Calu3 (cell line): Measurements from ENCODE around the gene MAG. TPM values are rescaled to one million over a fixed set of nuclear protein-coding genes. Genes with fewer than 3 reads are reported as not detected.

Experiments
- BruUV-seq: library from RNA; stranded (reverse); fragments of 400-500 nt; replicated peaks from 2 replicates; lab custom pipeline; 2021; lab: Mats Ljungman, UMichigan
- CTCF ChIA-PET: fragments of 300-600 bp; sonication (Branson Sonifier 250); formaldehyde crosslinking; loops from one replicate; lab custom pipeline; 2022; ENCODE audit warnings: antibody characterized with exemption; lab: Charles Lee
- DNase-seq: peaks from one replicate; pipeline ENCODE4 v3.0.0; 2022
- H3K27ac Mint-ChIP-seq: one replicate; pipeline ENCODE4 v1.8.0; 2022; ENCODE audit warnings: mixed read lengths; ENCODE audit not compliant: unreplicated experiment
- H3K27me3 Mint-ChIP-seq: one replicate; pipeline ENCODE4 v1.8.0; 2022; ENCODE audit warnings: mixed read lengths; ENCODE audit not compliant: unreplicated experiment
- H3K36me3 Mint-ChIP-seq: one replicate; pipeline ENCODE4 v1.8.0; 2022; ENCODE audit warnings: mild to moderate bottlenecking, moderate library complexity, mixed read lengths; ENCODE audit not compliant: insufficient read depth, unreplicated experiment
- H3K4me1 Mint-ChIP-seq: one replicate; pipeline ENCODE4 v1.8.0; 2022; ENCODE audit warnings: mild to moderate bottlenecking, low read depth, mixed read lengths; ENCODE audit not compliant: unreplicated experiment
- H3K4me3 Mint-ChIP-seq: one replicate; pipeline ENCODE4 v1.8.0; 2022; ENCODE audit warnings: mild to moderate bottlenecking, low read depth, moderate library complexity, mixed read lengths; ENCODE audit not compliant: unreplicated experiment
- H3K9me3 Mint-ChIP-seq: one replicate; pipeline ENCODE4 v1.8.0; 2022; ENCODE audit warnings: low read depth, mixed read lengths; ENCODE audit not compliant: unreplicated experiment
- intact Hi-C: fragments of 100-400 bp; cut with micrococcal nuclease; formaldehyde crosslinking; loops from one replicate; pipeline ENCODE4 v1.10.0; 2022; ENCODE audit not compliant: unreplicated experiment
- total RNA-seq: library from RNA; stranded (reverse); gene quantifications from 2 replicates; pipeline ENCODE4 v1.2.3, GENCODE V29; 2022
- TF ChIP-seq, protein P1 (sequence below): fragments of 200-600 bp; IDR thresholded peaks from one replicate; pipeline ENCODE4 v1.8.0; 2022; ENCODE audit warnings: antibody characterized with exemption; ENCODE audit not compliant: unreplicated experiment

Gene MAG
- total RNA-seq, 1 experiment from 2014 or later = not detected

DNA sequence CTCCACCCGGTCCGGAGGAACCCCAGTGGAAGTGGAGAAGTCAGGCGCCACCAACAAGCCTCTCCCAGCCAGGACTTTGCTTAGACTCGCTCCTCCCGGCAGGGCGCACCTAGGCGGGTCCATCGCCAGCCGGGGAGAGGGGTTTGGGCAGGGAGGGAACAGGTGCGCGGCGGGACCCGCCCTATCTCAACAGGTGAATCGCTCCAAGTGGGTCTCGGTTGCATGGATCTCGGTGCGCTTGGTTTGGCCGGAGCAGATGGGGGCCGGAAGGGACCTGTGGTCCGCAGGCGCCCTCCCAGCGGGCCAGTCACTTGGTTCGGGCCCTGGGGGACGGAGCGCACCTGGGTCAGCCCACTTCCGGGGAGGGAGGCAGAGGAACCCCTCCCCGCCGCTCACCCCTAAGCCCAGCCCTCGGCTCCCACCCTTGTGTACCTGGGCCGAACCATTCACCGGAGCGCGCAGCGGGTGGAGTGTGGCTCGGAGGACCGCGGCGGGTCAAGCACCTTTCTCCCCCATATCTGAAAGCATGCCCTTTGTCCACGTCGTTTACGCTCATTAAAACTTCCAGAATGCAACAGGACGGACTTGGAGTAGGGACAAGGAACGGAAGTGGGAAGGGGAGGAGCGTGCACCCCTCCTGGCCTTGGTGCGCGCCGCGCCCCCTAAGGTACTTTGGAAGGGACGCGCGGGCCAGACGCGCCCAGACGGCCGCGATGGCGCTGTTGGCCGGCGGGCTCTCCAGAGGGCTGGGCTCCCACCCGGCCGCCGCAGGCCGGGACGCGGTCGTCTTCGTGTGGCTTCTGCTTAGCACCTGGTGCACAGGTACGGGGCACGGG lies 43.4 kb upstream of the MAG start, which contains the start of gene LSR:
TSS of gene LSR (plus strand) at position 693 of the 836 bp plus-strand sequence. CDS start at position 714, 21 bp downstream.
- CTCF ChIA-PET = no interaction called here
- Mint-ChIP-seq H3K27me3 (no peaks in the 10 kb centered on the region), H3K9me3 (peaks cover 9% of the 10 kb centered on the region), H3K27ac (peak within 1 kb of the TSS; percentile 96), H3K4me3 (peak within 1 kb of the TSS; percentile 100), H3K36me3 (peaks cover 64% of the 10 kb centered on the region), H3K4me1 (peaks cover 49% of the 10 kb centered on the region)
- peak; percentile 98 for DNase-seq
- intact Hi-C loops = loop anchor here (1.0 to 5.0 kb wide), 3 partner anchors 34 to 106 kb away; partner anchors contain the start of gene FXYD7
- no TSS peak for BruUV-seq
- TF ChIP-seq, protein P1, sequence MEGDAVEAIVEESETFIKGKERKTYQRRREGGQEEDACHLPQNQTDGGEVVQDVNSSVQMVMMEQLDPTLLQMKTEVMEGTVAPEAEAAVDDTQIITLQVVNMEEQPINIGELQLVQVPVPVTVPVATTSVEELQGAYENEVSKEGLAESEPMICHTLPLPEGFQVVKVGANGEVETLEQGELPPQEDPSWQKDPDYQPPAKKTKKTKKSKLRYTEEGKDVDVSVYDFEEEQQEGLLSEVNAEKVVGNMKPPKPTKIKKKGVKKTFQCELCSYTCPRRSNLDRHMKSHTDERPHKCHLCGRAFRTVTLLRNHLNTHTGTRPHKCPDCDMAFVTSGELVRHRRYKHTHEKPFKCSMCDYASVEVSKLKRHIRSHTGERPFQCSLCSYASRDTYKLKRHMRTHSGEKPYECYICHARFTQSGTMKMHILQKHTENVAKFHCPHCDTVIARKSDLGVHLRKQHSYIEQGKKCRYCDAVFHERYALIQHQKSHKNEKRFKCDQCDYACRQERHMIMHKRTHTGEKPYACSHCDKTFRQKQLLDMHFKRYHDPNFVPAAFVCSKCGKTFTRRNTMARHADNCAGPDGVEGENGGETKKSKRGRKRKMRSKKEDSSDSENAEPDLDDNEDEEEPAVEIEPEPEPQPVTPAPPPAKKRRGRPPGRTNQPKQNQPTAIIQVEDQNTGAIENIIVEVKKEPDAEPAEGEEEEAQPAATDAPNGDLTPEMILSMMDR = peak; percentile 18

DNA sequence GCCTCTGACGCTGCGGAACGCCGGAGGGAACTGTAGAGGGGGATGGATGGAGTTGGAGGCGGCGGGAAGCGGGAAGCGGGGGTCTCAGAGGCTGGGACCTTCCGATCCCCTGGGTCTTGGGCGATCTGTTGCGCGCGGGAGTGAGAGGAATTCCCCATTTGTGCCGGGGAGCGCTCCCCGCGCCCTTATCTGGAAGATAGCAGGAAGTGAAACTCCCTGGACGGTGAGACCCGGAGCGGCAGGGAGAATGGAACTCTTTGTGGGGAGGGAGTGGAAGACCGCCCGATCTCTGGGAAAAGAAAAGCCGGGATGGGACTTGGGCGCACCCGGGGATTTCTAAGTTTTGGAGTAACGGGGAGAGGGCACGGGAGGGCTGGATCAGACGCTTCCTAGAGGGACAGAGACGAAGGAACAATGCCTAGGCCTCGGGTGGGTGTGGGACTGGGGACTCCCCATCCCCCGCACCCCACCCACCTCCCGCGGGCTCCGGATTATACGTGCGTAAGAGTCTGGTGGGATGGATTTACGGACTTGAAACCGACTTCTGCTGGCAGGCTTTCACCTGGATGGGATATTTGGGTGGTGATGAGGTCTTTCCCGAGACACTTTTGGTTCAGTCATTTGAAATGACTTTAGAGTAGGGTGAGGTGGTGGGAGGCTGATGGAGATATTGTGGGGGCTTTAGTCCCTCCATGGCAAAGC lies 42.7 kb upstream of the MAG start:
- peaks cover 4% of the 10 kb centered on the region for H3K9me3 Mint-ChIP-seq
- H3K4me3 Mint-ChIP-seq = peak overlapping the region; percentile 100
- no peaks in the 10 kb centered on the region for H3K27me3 Mint-ChIP-seq
- CTCF ChIA-PET = interaction anchor here (1.0 kb wide), 1 partner anchor 95 kb away, joined by 5 read pairs; no protein-coding TSS in a partner anchor
- peaks cover 50% of the 10 kb centered on the region for H3K4me1 Mint-ChIP-seq
- peak; percentile 34 for DNase-seq
- no TSS peak for BruUV-seq
- intact Hi-C loops = loop anchor here (2.0 to 5.0 kb wide), 2 partner anchors 34 to 107 kb away; partner anchors contain the start of gene FXYD7
- TF ChIP-seq, protein P1 = no peak
- H3K36me3 Mint-ChIP-seq = peaks cover 72% of the 10 kb centered on the region
- H3K27ac Mint-ChIP-seq = peak overlapping the region; percentile 96

DNA sequence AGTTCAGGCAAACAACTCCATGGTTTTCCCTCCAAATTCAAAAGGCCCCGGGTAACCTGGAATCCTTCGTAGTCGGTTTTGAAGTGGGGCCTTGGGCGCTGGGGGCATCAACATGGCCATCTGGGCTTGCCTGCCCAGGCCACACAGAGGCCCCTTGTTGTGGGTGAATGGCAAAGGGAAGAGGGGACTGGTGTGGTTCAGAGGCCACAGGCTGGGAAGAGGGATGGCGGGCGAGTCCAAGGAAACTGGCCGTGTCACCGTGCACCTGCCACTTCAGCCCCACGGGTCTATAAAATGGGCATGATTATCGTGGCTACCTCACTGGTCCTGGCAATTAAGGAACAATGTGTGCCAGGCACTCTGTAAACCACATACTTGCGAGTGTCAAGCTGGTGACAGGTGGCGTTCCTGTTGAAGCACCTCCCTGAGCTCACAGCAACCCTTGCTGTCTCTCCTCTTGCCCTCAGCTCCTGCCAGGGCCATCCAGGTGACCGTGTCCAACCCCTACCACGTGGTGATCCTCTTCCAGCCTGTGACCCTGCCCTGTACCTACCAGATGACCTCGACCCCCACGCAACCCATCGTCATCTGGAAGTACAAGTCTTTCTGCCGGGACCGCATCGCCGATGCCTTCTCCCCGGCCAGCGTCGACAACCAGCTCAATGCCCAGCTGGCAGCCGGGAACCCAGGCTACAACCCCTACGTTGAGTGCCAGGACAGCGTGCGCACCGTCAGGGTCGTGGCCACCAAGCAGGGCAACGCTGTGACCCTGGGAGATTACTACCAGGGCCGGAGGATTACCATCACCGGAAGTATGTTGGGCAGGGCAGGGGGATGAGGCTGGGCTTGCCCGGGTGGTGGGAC lies 41.9 kb upstream of the MAG start:
- no TSS peak for BruUV-seq
- peak overlapping the region; percentile 96 for H3K27ac Mint-ChIP-seq
- intact Hi-C loops = loop anchor here (2.0 to 5.0 kb wide), 2 partner anchors 35 to 108 kb away; partner anchors contain the start of gene FXYD7
- H3K36me3 Mint-ChIP-seq = peaks cover 80% of the 10 kb centered on the region
- H3K4me3 Mint-ChIP-seq = peak overlapping the region; percentile 100
- TF ChIP-seq, protein P1 = no peak
- H3K9me3 Mint-ChIP-seq = no peaks in the 10 kb centered on the region
- DNase-seq = no peak
- CTCF ChIA-PET = interaction anchor here (1.0 kb wide), 2 partner anchors 16 to 96 kb away, joined by 5 read pairs; no protein-coding TSS in a partner anchor
- no peaks in the 10 kb centered on the region for H3K27me3 Mint-ChIP-seq
- peaks cover 57% of the 10 kb centered on the region for H3K4me1 Mint-ChIP-seq
